GM12875 (cell line): ENCODE data around the gene CALN1.
"Not testable (repeated sequence)": the region's sequence is repeated elsewhere in the genome, so short reads cannot be mapped to it uniquely, and the experiment has no call there.

Experiments
- H3K4me3 ChIP-seq: one replicate; pipeline ENCODE4 v1.5.1; 2011; ENCODE audit warnings: low read depth, low read length, control low read depth
- CTCF ChIP-seq: IDR thresholded peaks from 2 replicates; pipeline ENCODE4 v1.5.1; 2011; ENCODE audit warnings: low read depth, mild to moderate bottlenecking, control low read depth, inconsistent platforms, low read length, moderate library complexity, borderline replicate concordance; ENCODE audit not compliant: insufficient read depth

CALN1 gene

DNA sequence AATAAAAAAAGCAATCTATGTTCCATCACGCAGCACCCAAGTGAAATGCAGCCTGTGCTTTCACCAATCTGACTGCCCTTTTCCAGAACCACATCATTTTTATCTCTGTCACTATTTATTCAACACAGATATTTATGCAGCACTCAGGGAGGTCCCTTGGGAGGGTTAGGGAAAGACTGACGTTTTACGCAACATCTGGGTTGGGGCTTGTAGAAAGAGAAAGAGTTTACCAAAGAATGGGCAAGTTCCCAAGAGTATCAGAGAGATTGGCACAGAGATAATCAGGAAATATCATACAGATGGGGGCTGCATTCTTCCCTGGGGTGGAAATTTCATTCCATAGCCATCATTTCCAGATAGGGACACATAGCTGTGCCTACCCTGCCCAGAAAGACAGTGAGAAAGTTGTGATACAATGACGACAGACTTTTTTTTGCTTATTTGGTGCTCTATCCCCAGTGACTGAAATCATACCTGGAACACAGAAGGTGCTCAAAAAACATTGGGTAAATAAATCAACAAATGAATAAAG lies 474.2 kb downstream of the CALN1 start:
- TF ChIP-seq CTCF: no peak
- H3K4me3 ChIP-seq: no peak overlapping the region

GRCh38 chr7:71935674-71936073 lies 476.5 kb downstream of the CALN1 start:
- no peak overlapping the region for H3K4me3 ChIP-seq
- no peak for TF ChIP-seq CTCF

GRCh38 chr7:71933426-71933825 lies 478.7 kb downstream of the CALN1 start:
- TF ChIP-seq CTCF: no peak
- H3K4me3 ChIP-seq: no peak overlapping the region

DNA sequence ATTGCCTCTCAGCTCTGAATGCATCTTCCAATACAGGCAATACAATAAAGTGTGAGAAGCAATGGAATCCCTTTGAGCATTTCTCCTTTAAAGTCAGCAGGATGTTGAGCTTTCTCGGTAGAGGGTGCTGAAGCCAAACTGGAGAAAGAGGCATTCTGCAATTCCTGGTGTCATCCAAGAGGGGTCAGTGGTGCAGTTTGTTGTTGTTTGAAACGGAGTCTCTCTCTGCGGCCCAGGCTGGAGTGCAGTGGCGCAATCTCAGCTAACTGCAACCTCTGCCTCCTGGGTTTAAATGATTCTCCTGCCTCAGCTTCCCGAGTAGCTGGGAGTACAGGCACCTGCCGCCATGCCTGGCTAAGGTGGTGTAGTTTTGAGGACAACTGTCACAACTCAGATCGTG lies 486.5 kb downstream of the CALN1 start:
- H3K4me3 ChIP-seq: no peak overlapping the region
- TF ChIP-seq CTCF: no peak

DNA sequence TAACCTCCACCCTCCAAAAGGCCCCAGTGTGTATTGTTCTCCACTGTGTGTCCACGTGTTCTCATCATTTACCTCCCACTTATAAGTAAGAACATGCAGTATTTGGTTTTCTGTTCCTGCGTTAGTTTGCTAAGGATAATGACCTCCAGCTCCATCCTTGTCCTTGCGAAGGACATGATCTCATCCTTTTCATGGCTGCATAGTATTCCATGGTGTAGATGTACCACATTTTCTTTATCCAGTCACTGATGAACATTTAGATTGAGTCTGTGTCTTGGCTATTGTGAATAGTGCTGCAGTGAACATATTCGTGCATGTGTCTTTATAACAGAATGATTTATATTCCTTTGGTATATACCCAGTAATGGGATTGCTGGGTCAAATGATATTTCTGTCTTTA lies 497.9 kb downstream of the CALN1 start:
- H3K4me3 ChIP-seq: not testable (repeated sequence)

- no peak overlapping the region for H3K4me3 ChIP-seq
- no peak for TF ChIP-seq CTCF
Measured at GRCh38 chr7:71912476-71912875, 499.7 kb downstream of the CALN1 start.

- no peak overlapping the region for H3K4me3 ChIP-seq
- TF ChIP-seq CTCF: no peak
Measured at GRCh38 chr7:71911051-71911450, 501.1 kb downstream of the CALN1 start.

DNA sequence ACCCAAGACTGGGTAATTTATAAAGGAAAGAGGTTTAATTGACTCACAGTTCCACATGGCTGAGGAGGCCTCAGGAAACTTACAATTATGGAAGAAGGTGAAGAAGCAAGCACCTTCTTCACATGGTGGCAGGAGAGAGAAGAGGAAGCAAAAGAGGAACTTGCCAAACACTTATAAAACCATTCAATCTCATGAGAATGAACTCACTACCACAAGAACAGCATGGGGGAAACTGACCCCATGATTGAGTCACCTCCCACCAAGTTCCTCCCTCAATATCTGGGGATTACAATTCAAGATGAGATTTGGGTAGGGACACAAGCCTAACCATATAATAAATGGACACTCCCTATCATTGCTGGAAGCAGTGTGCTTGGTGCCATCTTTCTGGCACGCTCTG lies 506.3 kb downstream of the CALN1 start:
- no peak overlapping the region for H3K4me3 ChIP-seq
- no peak for TF ChIP-seq CTCF
